ENCODE results near the gene DDX59.

Gene DDX59

GRCh38 chr1:200706111-200706814 lies 36.6 kb upstream of the DDX59 start:
- Histone ChIP-seq H3K27me3 (ENCODE audit: insufficient read depth, low read length, poor library complexity, severe bottlenecking) (no peaks in the 10 kb centered on the region), H3K9me2 (replicated peaks; ENCODE audit: low read depth, low read length) (no peaks in the 10 kb centered on the region), H3K4me3 (ENCODE audit: low read length, poor library complexity, severe bottlenecking) (no peak overlapping the region), H3K4me2 (ENCODE audit: low read depth, low read length, poor library complexity, severe bottlenecking) (no peak overlapping the region), H3K36me3 (ENCODE audit: insufficient read depth, low read length) (no peaks in the 10 kb centered on the region), H3K79me2 (ENCODE audit: insufficient read depth, low read length) (no peaks in the 10 kb centered on the region), H4K20me1 (ENCODE audit: insufficient read depth, low read length, poor library complexity, severe bottlenecking) (no peaks in the 10 kb centered on the region), H2AFZ (ENCODE audit: low read length) (no peak overlapping the region), H3F3A (ENCODE audit: low read depth) (no peaks in the 10 kb centered on the region), H3K9me3 (ENCODE audit: insufficient read depth, low read depth, low read length) (no peaks in the 10 kb centered on the region), H3K4me1 (ENCODE audit: insufficient read depth, low read length, poor library complexity, severe bottlenecking) (peaks cover 4% of the 10 kb centered on the region), H3K9ac (ENCODE audit: low read depth, low read length, poor library complexity, severe bottlenecking) (no peak overlapping the region)
- TF ChIP-seq CTCF (conservative IDR thresholded peaks at IDR 0.05; ENCODE audit: low read length) (no peak), EZH2phosphoT487 (IDR thresholded peaks at IDR 0.05; ENCODE audit: borderline replicate concordance) (no peak)

- Histone ChIP-seq H3K79me2 (ENCODE audit: insufficient read depth, low read length) (no peaks in the 10 kb centered on the region), H3K27me3 (ENCODE audit: insufficient read depth, low read length, poor library complexity, severe bottlenecking) (no peaks in the 10 kb centered on the region), H3K36me3 (ENCODE audit: insufficient read depth, low read length) (no peaks in the 10 kb centered on the region), H3F3A (ENCODE audit: low read depth) (no peaks in the 10 kb centered on the region), H2AFZ (ENCODE audit: low read length) (no peak overlapping the region), H3K9me3 (ENCODE audit: insufficient read depth, low read depth, low read length) (no peaks in the 10 kb centered on the region), H3K9me2 (replicated peaks; ENCODE audit: low read depth, low read length) (no peaks in the 10 kb centered on the region), H3K4me3 (ENCODE audit: low read length, poor library complexity, severe bottlenecking) (no peak overlapping the region), H3K4me2 (ENCODE audit: low read depth, low read length, poor library complexity, severe bottlenecking) (no peak overlapping the region), H3K4me1 (ENCODE audit: insufficient read depth, low read length, poor library complexity, severe bottlenecking) (peaks cover 9% of the 10 kb centered on the region), H4K20me1 (ENCODE audit: insufficient read depth, low read length, poor library complexity, severe bottlenecking) (no peaks in the 10 kb centered on the region), H3K9ac (ENCODE audit: low read depth, low read length, poor library complexity, severe bottlenecking) (no peak overlapping the region)
- no peak for TF ChIP-seq CTCF (conservative IDR thresholded peaks at IDR 0.05; ENCODE audit: low read length)
- TF ChIP-seq EZH2phosphoT487 (IDR thresholded peaks at IDR 0.05; ENCODE audit: borderline replicate concordance), result no peak
Observed at GRCh38 chr1:200704986-200705500, 35.3 kb upstream of the DDX59 start.

- Histone ChIP-seq H3K4me2 (ENCODE audit: low read depth, low read length, poor library complexity, severe bottlenecking) (peak overlapping the region; percentile 32), H2AFZ (ENCODE audit: low read length) (no peak overlapping the region), H3K4me1 (ENCODE audit: insufficient read depth, low read length, poor library complexity, severe bottlenecking) (peaks cover 12% of the 10 kb centered on the region), H3K9me2 (replicated peaks; ENCODE audit: low read depth, low read length) (no peaks in the 10 kb centered on the region), H3K79me2 (ENCODE audit: insufficient read depth, low read length) (no peaks in the 10 kb centered on the region), H3K9ac (ENCODE audit: low read depth, low read length, poor library complexity, severe bottlenecking) (no peak overlapping the region), H3K36me3 (ENCODE audit: insufficient read depth, low read length) (no peaks in the 10 kb centered on the region), H3K9me3 (ENCODE audit: insufficient read depth, low read depth, low read length) (no peaks in the 10 kb centered on the region), H4K20me1 (ENCODE audit: insufficient read depth, low read length, poor library complexity, severe bottlenecking) (no peaks in the 10 kb centered on the region), H3K27me3 (ENCODE audit: insufficient read depth, low read length, poor library complexity, severe bottlenecking) (no peaks in the 10 kb centered on the region), H3F3A (ENCODE audit: low read depth) (0 out of 2 replicates have a peak, but pooled peaks cover 3% of the 10 kb centered on the region), H3K4me3 (ENCODE audit: low read length, poor library complexity, severe bottlenecking) (no peak overlapping the region)
- TF ChIP-seq EZH2phosphoT487 (IDR thresholded peaks at IDR 0.05; ENCODE audit: borderline replicate concordance), result no peak
- no peak for TF ChIP-seq CTCF (conservative IDR thresholded peaks at IDR 0.05; ENCODE audit: low read length)
Observed at GRCh38 chr1:200699871-200700270, 30.2 kb upstream of the DDX59 start.

Data from Loucy (cell line).